ENCODE measurements around the gene TNFRSF19.

TNFRSF19 gene

DNA sequence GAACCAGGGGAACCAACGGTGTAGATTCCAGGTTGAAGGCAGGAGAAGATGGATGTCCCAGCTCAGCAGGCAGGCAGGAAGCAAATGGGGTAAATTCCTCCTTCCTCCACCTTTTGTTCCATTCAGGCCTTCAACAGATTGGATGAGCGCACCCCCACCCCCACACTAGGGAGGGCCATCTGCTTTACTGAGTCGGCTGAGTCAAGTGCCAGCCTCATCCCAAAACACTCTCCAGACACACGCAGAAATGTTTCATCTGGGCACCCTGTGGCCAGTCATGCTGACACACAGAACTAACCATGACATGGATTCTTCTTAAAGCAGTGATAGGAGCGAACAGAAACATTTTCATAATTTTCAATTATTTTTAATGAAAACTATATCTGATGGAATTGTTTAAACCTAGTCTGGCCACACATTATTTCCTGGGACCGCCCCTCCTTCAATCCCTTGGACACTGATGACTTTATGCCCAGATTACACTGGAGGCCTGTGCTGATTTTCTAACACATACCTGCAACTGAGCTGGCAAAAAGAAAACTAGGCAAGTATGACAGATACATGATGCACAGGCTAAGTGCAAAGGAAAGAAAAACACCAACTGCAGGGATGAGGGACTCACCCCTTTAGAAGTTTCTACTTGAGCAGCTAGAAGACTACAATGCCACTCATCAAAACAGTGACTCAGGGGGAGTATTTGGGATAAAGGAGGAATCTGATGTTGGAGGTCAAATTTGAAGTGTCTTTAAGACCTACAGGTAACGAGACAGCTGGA is 154.2 kb downstream of the TNFRSF19 start:
- DNase-seq = no peak
